Measurements from ENCODE around the gene MEGF9.

Gene MEGF9

DNA sequence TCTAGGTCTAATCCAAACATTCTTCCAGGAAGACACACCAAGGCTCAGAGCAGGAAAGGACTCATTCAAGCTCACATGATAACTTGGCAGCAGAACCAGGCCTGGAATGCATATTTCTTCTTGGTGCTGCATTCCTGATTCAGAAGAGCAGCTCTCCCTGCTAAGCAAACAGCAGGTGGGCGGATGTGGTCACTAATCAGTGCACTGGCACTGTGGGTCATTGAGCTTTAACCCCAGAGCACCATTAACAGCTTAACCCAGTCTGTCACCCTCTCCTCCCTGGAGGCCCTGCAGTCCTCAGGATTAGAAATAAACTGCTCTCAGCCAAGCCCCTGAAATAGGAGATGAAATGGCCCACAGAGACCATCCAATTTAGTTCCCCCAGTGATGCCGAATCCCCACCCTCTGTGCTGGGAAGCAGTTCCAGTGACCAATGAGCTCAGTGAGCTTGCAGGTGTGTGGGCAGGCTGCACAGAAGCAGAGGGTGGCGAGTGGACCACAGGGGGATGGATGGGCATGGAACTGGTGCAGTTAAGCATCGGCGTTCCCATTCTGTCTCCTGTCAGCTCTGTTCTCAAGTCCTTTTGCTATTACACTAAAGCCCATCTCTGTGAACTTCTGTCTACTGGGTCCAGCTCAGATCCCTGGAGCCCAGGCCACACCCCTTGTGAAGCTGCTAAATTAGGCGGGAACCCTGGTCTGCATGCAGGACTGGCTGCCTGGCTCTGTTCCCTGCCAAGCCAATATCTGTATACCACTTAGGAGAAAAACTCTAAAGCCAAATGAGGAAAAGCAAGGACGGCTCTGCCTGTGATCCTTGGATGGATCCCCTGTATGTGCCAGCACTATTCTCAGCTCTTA is 16.6 kb upstream of the MEGF9 start:
- DNase-seq, result no peak

DNA sequence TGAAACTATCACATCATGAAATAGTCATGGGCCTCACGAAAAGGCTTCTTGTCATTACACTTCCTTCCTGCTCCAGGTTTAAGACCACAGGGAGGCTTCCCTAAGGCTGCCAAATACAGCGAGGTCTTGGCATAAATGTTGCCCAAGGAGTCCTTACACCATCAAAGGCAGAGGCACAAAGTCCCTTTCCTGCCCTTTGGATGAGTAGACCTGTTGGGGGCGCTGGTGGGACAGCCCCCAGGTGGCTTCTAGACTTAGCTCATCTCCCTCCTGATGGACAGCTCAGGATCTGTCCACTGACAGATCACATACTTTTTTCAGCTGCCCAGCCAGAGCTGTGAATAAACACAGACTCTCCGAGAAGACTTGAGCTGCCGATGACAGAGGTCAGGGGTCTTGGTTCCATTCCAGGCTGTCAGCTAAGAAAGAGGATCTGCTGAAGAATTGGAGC is 15.5 kb upstream of the MEGF9 start:
- DNase-seq, result no peak

DNA sequence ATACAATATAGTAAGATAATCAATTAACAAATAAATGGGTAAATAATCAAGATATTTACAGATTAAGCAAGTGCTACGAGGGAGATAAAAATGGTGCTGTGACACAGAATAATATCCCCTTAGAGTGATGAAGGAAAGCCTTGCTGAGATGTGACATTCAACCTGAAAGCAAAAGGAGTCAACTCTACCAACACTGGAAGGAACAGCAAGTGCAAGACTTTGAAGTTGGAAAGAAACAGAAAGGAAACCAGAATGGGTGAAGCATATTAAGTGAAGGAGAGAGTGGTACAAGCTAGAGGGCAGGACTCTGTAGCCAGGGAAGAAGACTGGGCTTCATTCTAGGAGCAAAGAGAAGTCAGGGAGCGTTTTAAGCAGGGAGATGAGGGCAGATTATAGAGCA is 12.2 kb upstream of the MEGF9 start:
- DNase-seq, result no peak

DNA sequence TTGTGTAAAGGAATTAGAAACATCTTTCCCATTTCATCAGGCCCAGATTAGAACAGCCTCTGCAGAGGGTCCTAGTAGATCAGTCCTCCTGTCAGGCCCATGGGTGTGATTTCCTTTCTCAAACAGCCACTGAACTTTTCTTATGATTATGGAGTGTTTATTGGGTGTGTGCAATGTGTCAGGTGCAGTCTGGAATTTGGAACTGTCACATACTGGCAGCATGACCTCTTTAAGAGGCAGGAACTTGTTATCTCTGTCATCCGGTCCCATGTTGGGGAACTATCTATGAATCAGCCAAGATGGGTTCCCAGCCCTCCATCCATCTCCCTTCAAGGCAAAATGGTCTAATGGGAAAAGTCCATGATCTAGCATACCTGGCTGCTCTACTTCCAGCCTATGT is 11.6 kb upstream of the MEGF9 start:
- no peak for DNase-seq

DNA sequence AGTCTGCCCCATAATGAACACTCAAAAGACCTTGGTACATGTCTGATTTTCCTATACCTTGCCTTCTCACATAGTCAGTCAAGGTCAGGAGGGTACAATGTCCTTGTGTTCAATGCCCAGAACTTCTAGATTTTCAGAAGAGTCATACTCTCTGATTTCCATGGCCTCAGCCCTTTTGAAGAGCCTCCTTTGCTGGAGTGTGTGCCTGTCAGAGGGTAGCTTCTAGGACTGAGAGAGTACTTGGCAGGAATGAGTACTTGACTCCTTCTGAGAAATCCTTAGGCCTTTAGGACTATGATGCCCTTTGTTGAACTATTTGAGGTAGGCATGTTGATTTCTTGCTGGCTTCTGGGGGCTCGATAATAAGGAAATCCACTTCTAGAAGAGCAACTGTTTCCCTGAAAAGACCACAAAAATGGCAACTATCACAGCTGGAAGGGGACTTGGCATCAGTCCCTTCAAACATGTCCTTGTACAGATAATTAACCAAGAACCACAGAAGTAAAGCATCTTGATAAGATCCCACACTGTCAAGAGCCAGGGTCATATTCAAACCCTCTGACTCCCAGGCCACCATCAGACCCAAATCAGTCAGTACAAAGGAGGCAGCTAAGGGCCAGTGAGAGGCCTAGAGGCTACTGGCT is 10.6 kb upstream of the MEGF9 start:
- no peak for DNase-seq

DNA sequence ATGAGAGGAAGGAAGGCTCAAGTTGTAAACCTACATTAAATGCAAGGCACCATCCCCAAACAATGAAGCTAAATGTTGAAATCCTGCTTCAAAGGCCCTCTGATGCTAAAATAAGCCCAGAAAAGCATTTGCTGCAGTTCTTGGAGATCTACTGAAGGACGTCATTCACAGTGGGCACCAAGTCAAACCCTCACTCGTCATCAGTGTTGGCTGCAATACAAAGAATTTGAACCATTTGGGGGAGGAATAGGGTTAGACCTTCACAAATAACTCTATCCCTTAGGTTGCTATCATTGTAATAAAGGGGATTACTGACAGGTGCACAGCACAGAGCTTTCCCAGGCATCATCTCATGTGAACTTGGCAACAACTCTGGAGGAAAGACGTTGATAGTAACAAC is 9.3 kb upstream of the MEGF9 start:
- no peak for DNase-seq

DNA sequence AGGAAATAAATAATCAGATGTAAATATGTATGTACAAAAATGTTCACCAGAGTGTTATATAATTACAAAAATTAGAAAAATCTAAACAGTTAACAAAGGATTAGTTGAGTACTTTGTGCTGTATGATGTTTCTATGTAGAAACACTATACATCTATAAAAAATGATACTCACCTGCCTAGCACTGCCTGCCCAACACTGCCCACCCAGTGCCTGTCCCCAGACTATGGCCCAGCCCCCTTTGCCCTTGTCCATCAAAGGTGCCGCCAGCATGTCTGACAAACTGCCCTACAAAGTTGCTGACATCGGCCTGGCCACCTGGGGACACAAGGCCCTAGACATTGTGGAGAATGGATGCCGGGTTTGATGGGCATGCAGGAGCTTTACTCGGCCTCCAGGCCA is 6.1 kb upstream of the MEGF9 start:
- no peak for DNase-seq

DNA sequence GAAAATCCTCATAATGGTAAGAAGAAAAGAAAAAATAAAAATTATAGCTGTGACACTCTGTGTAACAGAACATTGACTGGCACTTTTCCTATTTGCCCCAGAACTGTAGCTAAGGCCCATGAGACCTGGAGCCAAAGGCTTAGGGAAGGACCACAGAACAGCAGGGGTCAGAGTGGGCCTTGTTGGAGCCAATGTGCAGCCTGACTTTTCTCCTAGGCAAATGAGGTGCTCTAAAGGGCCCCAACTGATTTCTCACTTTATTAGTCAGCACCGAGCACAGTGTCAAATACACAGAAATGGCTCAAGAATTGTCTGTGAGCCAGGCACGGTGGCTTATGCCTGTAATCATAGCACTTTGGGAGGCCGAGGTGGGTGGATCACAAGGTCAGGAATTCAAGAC is 4.0 kb upstream of the MEGF9 start:
- DNase-seq, result no peak

DNA sequence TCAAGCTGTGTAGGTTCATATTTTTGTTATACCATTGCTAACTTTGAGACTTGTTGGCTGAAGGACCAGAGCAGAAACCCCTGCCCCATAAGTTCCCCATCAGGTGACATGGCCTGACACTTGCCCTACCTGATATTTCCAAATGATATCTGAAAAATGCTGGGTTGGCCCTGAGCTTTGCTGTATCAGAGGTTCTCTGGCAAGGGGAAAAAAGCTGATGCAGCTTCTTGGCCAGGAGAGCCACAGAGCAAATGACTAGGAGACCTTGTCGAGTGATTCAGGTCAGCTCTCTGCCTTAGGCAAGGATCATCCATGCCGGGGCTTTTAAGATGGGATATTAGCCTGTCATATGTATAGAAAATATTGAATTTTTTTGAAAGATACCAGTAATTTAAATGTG is 2.9 kb upstream of the MEGF9 start:
- no peak for DNase-seq

DNA sequence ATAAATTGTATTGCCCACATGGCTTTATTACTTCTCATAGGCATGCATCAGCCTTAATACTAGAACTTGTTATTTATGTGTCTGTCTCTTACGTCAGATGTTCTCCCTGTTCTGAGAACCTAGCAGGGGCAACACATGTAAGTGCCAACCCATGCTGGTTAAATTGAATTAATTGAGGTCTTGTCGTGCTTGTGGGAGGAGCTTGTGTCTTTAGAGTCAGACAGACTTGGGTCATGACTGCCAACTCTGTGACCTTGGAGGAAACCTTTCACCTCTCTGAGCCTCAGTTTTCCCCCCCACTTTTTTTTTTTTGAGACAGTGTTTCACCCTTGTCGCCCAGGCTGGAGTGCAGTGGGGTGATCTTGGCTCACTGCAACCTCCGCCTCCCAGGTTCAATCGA is 2.2 kb upstream of the MEGF9 start:
- DNase-seq, result no peak

DNA sequence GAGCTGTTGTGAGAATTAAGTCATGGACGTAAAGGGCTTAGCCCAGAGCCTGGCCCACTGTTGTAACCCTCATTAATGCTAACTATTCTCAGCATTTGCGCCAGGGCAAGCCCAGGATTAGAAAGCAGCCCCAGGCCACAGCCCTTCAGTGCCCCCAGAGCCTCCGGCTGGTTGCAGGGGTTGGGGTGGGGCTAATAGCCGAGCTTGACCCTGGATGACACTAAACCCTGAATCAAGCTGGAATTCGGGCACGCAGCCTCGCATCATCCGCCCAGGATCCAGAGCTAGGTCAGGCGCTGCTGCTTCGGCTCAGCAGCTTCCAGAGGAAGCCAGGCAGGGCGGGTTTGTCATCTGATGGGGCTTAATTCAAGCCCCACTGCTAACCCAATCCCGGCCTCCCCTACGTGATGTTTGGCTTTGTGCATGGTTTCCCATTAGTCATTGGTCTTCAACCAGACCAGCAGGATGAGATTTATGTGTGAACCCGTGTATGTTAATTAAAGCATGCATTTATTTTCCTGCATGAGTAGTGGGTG is 1.2 kb upstream of the MEGF9 start:
- no peak for DNase-seq

DNA sequence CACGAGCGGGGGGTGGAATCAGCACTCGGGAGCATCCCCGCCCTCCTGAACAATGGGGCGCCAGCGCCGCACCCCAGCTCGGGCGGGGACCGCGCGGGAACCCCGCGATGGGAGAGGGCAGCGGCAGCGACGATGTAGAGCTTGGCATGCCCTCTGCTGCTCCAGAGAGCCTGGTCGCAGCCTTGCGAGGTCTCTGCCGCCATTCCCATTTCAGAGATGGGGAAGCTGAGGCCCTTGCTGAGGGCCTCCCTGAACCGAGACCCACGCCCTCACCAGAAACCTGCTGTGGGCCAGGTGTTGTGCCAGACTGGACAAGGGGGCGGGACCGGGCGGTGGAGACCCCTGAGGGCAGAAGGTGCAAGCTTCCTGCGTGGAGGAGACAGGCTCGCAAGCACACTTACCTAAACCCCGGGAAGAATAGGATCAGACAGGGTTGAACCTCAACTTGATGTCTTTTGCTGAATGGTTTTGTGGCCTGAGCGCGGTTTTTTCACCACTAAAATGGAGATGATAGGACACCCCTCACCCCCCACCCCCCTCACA is 647 bp upstream of the MEGF9 start:
- no peak for DNase-seq

DNA sequence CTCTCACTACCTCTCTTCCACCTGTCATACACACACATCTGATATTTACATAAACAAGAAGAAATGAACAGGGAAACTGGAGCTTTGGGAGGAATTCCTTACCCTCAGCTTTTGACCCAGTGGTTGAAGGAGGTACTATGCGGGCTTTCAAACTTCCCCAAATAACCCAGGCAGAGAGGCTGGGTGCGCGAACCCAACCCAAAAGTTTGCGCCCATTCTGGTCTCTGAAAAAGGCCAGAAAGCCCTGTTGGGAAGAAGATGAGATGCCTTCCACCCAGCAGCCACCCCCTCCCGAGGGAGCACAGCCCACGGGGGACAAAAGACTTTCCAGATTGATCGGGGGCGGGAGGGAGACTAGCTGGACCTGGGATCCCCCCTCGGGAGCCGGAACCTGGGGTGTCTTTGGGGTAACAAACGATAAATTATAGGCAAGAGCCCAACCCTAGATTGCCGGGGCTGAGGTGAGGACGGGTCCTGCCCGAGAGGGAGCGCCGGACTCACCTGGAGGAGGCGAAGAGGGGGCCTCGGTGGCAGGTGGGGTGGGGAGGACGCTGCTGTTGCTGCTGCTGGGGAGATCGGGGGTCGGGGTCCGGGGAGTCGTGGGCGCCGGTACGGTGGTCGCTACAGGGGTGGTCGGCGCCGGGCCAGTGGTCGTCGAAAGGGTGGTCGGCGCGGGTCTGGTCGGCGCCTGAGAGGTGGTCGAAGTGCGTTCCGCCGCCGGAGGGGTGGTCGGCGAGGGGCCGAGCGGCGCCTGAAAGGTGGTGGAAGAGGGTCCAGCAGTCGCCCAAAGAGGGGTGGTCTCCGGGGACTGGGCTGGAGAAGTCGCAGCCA is 798 bp downstream of the MEGF9 start:
- DNase-seq, result no peak

DNA sequence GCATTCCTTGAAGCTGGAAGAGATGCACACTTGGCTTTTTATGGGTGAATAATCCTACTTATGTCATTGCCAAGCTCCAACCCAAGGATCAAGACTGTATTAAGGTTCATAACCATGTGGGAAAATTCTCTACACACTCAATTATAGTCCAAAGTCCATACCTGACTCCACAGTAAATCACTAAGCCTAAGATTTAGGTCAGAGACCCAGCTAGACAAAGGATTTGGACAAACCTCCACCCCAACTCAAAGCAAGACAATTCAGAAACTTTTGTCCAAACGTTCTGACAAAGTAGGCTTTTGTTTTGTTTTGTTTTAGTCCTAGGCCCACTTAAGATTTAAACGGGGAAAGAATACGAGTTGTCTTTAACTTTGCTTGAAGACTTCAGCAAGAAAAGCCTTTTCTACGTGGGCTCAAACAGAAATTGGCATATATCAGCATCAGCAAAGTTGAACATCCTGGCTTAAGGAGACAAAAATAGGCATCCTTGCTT is 1.7 kb downstream of the MEGF9 start:
- no peak for DNase-seq

DNA sequence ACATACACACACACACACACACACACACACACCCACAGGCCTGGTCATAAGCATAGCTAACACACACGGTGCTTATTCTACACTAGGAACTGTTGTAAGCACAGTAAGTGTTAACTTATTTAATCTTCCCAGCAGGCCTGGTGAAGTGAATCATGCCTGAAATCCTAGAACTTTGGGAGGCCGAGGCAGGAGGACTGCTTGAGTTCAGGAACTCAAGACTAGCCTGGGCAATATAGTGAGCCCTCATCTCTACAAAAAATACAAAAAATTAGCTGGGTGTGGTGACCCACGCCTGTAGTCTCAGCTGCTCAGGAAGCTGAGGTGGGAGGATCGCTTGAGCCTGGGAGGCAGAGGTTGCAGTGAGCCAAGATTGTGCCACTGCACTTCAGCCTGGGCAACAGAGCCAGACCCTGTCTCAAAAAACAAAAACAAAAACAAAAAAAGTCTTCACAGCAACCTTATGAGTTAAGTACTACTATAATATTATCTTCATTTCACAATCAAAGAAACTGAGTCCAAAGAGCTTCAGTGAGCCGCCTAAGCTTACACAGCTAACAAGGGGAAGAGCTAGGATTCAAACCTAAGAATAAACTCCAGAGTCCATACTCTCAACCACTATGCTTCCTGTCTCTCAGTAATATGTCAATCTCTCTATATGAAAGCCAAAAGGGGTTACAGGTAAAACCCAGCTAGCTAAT is 2.3 kb downstream of the MEGF9 start:
- no peak for DNase-seq

DNA sequence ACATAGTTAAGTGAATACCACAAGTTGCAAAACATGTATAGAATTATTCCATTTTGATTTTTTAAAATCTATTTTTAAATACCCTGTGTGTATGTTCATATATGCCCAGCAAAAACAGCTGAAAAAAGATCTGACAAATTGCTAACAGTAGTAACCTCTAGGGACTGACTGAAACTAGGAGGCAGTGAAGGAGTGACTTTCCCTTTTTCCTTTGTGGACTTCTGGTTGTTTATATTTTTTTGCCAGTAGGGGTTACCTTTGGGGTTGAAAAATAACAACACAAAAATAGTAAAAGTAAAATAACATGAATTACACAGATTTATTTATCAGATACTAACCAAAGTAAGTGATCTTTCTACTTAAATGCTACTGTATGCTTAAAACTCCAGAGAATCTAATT is 2.9 kb downstream of the MEGF9 start:
- DNase-seq, result no peak

DNA sequence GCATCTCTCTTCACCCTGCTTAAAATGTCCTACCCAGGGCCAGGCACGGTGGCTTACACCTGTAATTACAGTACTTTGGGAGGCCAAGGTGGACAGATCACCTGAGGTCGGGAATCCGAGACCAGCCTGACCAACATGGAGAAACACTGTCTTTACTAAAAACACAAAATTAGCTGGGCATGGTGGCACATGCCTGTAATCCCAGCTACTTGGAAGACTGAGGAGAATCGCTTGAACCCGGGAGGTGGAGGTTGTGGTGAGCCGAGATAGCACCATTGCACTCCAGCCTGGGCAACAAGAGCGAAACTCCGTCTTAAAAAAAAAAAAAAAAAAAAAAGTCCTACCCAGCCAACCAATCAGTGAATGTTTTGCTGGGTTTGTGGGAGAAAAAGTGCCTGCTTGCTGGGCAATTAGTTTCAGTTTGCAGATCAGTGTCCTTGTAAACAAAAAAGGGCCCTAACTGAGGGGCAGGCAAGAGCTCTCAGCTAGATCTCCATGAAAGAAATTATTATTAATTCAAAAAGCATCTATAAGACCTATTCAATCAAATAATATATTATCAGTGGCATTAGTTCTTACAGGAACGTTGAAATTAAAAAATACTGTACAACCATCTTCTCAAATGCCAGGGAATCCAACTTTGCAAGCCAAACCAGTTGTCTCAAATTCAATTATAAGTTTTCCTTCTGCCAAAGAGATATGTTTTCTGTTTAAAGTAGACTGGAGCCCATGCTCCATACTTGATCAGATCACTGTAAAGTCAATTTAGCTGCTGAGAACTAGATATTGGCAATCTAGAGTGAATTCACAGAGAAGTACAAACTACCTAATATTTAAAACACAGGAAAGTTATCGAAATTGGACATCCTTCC is 3.9 kb downstream of the MEGF9 start:
- no peak for DNase-seq

DNA sequence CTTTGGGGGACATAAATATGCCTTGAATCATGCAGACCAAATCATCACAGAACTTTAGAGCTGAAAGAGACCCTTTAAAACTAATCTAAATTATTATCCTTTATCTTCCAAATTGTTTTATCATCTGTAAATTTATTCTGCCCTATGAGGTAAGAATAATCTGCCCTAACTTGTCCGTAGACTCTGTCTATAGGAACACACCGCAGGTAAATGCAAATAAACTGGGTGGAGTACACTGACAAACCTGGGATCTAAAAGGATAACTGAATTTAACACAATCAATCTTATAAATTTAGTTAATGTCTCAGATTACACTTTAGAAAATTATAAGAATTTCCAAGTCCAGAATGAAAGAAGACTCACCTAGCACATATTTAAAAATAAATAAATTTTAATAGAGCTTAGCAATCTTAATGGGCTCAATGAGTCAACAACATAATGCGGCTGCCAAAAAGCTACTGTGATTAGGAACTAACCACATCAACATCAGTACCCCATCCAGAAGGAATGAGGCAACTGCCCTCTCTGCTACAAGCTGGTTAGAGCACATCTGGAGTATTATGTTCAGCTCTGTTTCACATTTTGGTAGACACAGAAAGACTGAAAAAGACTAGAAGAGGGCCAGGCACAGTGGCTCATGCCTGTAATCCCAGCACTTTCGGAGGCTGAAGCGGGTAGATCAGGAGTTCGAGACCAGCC is 5.6 kb downstream of the MEGF9 start:
- DNase-seq, result no peak

DNA sequence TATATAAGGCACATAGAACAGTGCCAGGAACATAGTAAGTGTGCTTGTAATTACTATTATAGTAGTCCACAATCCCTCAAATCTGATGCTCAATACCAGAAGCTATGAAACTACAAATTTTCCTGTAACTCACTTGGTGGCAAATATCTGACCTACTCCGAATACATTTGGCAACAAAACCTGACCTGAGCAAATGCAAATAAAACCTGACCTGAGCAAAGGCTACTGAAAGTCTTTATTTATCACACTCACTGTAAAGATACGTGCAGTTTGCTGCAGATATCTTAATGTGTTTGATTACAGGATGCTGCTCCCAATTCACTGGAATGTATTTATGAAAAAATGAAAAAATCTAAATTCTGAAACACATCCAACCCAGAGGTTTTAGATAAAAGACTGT is 7.1 kb downstream of the MEGF9 start:
- DNase-seq, result no peak

DNA sequence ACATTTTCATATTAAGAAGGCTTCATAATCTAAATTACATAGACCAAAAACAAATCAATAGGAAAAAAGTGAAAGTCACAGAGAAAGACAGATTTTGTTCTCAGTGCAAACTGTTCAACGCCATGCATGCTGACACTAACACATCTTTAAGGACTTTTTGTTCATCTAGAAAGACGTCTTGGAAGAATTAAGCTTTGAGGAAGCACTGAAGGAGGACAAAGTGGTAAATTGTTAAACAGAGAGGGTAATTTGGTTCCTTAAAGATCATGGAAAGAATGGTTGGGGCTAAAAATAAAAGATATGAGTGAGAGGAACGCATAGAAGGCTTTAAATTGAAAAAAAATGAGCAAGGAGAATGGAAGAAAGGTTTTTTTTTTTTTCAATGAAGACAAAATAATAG is 9.1 kb downstream of the MEGF9 start:
- no peak for DNase-seq

DNA sequence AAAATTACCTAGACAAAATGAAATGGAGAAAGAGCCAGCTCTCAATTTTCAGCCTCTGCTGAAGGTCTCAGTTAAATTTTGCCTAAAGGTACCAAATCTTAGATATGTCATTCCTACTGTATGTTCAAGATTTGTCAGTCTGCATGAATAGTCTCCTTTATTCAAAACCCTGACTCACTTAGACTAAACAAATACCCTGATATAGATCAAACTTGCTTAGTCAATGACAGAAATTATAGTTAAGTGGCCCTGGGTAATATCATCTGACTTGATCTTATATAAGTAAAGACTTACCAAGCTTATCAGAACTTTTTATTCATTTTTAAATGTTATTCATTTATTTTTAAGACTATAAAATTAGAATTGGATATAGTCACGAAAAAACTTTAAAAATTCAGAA is 12.2 kb downstream of the MEGF9 start:
- DNase-seq, result no peak
